HG03378 (cell line): ENCODE measurements around the gene ZBTB26.

Experiments used
- ATAC-seq: cut with Tn5 transposase; IDR thresholded peaks from one replicate; pipeline ENCODE4 v1.9.1; 2021; ENCODE audit warnings: mild to moderate bottlenecking, moderate library complexity; ENCODE audit not compliant: unreplicated experiment

The ZBTB26 gene, protein sequence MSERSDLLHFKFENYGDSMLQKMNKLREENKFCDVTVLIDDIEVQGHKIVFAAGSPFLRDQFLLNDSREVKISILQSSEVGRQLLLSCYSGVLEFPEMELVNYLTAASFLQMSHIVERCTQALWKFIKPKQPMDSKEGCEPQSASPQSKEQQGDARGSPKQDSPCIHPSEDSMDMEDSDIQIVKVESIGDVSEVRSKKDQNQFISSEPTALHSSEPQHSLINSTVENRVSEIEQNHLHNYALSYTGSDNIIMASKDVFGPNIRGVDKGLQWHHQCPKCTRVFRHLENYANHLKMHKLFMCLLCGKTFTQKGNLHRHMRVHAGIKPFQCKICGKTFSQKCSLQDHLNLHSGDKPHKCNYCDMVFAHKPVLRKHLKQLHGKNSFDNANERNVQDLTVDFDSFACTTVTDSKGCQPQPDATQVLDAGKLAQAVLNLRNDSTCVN

DNA sequence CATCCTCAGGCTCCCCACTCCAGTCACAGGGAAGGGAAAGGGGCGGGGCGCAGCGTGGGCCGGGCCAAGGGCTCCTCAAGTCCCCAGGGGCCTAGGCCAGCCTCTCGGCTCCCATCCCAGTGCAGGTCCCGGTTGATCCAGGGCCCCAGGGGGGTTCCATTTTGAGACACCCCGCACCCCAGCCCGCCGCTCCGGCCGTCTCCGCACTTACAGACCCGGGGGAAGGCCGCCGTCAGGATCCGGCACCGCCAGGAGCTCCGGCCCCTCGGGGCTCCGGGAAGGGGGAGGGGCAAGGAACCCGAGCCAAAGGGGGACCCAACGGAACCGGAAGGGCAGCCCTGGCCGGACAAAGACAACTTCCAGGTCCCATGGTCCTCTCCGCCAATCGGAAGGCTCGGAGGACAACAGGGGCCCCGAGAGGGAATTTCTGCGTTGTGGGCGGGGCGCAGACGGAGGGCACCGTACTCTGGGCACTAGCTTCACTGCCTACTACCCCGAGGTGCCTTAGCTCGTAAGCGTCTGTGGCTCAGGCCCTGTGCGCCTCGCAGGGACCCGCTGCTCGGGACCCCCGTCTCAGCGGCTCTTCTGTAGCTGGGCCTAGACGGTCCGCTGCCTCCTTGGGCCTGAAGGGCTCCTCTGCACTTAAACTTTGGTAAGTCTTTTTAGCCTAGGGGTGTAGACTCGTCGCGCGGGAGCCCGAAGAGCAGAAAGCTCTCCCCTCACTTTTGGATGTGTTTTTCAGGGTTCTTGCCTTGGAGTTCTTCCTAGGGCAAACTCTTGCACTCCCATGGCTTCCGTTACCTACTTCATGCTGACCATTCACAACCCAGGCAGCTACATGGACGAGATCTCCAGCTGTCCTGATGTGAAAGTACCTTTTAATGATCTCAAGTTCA is at the start of gene ZBTB26:
Gene ZBTB26, minus strand, starts transcription at position 287 of the 896 bp plus-strand sequence. CDS start 11,578 bp downstream, outside the sequence.
- ATAC-seq: peak; percentile 89

DNA sequence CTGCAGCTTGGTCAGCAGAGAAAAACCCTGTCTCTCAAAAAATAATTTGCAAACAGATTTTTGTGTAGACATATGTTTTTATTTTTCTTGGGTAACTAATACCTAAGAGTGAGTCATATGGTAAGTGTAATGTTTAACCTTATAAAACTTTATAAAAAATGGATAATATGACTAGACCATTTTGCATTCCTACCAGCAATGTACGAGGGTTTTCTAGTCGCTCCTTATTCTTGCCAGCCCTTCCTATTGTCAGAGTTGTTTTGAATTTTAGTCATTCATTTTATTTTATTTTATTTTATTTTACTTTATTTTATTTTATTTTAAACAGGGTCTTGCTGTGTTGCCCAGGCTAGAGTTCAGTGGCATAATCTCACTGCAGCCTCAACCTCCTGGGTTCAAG is 47.3 kb upstream of the ZBTB26 start:
- ATAC-seq: no peak

DNA sequence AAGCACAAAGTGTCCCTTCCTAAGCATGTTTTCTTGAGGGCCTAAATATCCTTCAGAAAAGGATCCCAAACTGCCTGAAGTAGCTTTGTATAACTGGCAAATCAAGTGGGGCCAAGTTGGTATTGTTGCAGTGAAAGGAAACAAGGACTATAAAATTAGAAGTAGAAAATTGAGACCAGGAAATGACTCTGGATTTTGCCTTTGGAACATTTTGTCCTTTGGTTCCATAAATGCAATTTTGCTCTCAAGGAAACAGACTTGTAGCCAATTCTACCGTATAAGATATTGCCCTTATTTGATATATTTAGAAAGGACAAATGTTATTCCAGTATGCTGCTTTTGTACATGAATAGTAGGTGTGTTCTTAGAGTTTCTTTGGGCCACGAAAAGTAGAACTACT is 43.9 kb upstream of the ZBTB26 start:
- ATAC-seq: no peak

DNA sequence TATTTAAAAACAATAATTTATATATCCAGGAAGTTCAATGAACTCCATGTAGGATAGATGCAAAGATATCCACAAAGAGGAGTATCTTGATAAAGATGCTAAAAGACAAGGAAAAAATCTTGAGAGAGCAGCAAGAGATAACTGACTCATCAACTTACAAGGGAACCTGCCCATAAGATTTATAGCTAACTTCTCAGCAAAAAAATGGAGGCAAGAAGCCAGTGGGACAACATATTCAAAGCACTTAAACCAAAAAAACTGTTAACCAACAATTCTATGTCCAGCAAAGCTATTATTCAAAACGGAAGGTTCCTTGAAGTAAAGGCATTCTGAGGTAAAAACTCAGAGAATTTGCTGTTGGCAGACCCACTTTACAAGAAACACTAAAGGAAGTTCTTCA is 29.8 kb upstream of the ZBTB26 start:
- no peak for ATAC-seq

DNA sequence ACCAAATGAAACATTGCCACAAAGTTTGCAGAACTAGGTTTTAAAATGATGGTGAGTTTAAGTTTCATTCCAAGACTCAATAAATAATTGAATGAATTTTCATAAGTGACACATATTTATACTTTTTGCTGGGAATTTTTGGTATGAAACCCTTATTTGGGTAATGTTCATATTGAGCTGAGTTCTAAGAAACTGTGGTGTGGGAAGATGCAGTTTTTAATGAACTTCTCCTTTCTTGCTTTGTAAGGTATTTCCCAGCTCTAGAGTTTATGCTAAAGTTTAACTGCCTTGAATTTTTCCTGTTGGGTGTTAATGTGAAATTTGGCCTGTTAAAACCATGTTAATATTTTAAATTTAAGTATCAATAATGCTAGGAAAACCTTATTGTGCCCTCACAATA is 24.6 kb upstream of the ZBTB26 start:
- ATAC-seq: no peak

DNA sequence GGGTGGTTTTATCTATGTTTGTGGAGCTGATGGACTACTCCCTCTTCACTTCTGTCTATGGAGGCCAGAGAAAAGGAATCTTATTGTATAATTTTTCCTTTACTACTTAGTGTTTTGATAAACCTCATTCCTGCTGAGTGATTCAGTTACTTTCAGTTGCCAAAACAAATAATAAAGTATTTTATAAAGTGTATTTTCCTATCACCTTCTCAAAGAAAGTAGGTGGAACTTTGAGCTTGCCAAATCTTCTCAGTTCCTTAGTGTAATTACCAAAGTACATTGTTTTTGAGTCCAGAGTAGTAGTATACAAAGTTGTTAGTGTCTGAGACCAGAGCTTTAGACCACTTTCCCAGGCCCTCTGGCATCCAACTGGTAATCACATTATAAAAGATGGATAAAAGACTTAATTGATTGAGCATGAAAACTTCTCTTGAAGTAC is 23.0 kb upstream of the ZBTB26 start:
- no peak for ATAC-seq

DNA sequence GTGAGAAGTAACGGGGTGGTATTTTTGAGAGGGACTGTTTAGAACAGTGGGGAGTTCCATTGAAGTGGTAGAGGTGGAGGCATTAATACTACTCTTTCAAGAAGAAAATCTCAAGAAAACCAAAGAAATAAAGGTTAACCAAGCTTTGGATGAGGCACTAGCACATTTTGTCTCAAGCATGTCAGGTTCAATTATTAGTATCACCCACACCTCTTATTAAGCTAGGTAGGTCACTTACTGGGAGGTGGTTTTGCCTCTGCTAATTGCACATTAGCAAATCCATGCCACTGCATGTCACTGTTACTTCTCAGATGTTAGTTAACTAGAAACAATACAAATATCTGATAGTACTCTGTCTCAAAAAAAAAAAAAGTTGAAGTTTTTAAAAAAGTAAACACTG is 19.7 kb upstream of the ZBTB26 start:
- ATAC-seq: no peak

DNA sequence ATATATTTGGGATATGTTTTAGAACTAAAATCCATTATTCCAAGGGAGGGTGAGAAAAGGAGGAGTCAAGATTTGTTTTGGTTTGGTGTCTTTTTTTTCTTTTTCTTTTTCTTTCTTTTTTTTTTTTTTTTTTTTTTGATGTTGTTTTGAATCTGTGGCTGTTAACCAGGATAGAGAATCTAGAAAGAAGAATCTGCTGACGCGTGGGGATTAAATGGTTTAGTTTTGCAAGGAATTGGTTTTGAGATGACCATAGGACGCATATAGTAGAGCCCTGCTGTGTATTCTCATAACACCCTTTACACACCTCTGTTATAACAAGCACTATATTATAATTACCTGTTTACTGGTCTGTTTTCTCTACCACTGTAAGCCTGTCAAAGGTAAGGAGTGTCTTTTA is 19.0 kb upstream of the ZBTB26 start:
- no peak for ATAC-seq

DNA sequence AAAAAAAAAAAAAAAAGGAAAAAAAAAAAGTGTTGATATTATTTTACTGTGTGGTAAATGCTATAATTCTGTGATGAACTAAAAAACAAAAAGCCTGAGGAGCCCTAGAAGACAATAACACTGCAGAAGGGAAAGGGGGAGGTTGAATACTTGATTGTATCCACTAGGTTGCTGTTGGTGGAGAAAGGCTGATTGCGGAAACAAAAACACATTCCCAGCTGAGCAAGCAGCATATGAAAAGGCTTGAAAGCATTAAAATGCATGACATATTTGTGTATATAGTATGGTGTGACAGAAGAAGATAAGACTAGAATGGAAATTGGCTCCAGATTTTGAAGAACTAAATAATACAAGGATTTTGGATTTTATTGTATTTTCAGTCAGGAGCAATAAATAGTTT is 18.4 kb upstream of the ZBTB26 start:
- no peak for ATAC-seq

DNA sequence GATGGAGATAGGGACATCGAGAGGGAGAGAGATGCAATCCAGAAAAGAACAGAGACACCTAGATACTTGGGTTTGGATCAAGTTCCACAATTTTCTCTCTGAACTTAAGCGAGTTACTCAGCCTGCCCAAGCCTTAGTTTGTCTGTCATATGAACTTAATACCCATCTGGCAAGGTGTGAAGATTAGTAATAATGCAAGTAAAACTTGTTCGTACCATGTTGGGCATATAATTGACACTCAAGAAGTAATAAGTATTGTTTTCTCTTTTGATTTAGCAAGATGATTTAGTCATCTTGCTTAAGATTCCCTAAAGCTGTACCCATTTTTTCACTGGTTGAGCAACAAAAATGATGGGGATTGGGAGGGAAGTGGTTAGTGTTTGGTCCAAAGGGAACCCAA is 17.0 kb upstream of the ZBTB26 start:
- ATAC-seq: no peak

DNA sequence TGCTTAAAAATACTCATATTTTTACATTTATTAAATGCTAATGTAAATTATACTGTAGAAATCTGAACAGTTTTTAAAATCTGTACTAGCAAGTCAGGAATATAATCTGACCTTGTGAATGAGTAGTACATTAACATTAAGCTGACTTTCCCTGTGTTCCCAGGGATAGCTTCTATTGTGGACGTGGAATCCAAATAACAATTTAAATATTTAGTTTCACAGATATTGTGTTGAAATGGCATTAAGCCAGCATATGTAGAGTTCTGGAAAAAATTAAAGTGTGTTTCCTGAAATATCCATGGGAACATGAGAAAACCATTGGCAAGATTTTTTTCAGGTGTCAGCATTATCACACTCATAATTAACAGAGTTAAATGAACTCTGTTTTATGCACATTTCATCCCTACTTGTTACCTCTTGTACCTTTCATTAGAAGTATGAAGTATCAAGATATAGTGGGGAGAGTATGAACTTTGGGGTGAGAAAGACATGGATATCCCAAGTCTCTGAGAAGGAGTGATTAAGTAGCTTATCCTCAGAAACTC is 15.2 kb upstream of the ZBTB26 start:
- ATAC-seq: no peak

DNA sequence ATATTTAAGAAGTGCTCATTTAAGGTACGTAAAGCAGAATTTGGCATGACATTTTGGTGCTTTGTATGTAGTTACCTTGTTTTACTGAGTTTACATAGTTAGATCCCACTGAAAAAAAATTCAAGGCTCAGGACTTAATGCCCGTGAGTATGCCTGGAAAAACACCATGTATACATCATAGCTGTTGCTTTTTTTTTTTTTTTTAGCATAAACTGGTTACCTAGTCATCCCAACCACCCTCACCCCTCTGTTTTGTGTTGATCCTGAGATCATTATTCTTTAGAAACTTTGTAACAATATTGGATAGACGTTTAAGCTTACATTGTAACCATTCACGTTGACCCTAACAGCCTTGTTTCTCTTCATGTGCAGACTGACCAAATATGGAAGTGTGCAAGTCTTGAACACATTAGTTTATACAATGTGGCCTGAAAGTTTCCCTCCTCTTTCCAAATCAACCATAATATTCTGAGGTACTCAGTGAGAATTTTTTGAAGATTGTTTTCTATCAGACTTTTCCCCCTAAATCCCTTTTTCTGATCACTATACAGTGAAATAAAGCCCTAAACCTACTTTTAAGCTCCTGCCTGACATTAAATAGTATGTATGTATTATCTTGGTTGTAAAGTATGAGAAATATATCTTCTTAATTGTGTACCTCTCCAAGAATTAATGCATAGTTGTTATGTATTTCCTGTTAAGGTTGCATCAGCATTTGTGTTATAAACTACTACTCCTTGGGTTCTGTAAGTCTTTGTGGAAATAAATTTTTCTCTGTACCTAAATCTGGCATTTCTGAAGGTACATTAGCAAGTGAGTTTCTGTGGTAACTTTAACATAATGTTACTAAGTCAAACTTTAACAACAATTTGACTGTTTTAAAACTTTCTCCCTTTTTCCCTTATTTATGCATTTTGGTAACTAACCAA is 13.9 kb upstream of the ZBTB26 start:
- ATAC-seq: no peak

DNA sequence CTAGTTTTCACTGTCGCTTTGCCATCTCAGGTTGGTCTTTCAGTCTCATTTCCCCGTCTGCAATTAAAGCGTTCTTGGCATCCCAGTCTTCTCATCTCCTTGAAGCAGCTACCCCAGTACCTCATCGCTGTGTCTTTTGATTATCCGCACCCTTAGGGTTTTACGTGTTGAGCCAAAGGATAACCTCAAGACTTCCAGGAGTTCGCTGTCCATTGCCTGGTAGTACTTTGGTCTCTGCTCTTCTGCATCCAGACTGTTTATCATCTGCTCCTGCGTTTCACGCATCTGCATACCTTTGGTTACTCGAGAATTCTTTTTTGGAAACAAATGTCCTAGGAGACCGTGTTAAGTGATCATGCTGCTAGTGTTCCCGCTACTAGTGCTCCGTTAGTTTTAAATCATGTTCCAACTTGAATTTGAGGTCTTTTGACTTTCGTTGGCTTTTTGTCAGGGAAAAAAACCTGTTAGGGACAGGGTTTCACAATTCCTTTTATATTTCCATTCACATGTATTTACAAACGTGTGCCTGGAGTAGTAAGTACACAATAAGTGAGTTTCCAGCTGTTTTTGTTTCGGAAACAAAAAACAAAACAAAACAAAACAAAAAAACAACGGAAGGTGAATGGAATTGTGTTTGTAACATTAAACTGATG is 10.4 kb upstream of the ZBTB26 start:
- no peak for ATAC-seq

DNA sequence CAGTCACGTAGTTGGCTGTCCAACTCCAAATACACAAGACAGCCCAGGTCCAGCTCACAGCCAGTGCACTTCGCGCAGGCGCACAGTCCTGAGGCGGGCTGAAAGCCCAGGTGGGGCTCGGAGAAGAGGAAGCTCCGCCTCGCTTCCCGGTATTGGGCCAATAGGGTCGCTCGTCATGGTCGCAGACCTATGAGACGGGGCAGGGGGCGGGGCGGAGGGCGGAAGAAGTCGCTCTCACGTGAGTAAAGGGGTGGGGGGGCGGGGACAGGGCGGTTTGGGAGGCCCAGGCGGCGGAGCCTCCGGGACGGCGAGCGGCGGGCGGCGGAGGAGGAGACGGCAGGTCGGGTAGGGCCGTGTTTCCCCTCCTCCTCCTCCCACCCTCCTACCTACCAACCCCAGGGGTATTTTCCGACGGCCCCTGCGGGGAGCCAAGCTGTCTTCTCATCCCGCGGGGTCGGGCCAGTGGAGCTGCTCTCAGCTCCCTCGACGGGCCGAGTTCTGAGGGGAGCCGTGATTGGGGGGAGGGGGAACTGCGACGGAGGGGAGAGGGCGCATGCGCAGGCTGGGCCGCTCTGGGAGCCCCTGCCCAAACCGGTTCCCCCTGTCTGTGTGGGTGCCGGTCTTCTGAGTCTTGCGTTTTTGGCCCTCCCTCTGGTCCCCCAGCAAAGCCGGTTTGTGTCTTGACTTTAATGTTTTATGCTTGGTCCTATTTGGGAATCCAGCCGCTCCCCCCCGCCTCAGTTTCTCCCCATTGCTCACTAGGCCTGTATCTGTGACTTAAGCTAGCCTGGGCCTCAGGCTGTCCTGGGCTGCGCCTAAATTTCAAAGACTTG is 9.7 kb upstream of the ZBTB26 start, which contains the start of gene RABGAP1:
Gene RABGAP1, plus strand, starts transcription at position 272 of the 833 bp plus-strand sequence. CDS start 16,040 bp downstream, outside the sequence.
- ATAC-seq: peak; percentile 93

DNA sequence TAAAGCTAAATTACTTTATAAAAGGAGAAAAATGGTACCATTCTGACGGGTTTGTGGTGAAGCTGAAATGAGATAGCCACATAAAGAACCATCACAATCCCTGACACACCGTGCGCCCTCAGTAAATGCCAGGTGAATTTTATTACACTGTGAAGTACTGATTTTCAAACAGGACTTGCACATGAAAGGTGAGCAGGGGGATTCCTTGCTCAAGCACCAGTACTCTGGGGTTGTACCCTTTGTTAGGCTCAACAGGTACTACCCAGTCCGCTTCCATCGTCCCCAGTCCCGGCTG is 9.1 kb upstream of the ZBTB26 start:
- ATAC-seq: no peak

DNA sequence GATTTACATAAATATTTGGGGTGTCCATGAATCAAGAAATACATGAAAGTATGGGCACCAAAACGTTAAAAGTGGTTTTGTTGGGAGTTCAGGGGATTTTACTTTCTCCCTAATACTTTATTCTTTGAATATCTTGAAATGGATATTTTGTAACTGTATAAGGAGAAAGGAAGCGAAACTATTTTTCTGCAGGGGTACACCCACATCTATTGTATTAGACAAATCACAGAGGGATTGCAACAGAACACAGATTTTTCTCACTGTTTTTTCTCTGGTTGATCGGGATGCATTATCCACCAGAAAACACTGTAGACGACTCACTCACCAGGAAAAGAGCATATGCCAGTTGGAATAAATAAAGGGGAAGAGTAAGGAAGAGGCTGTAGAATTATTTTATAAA is 8.3 kb upstream of the ZBTB26 start:
- no peak for ATAC-seq

DNA sequence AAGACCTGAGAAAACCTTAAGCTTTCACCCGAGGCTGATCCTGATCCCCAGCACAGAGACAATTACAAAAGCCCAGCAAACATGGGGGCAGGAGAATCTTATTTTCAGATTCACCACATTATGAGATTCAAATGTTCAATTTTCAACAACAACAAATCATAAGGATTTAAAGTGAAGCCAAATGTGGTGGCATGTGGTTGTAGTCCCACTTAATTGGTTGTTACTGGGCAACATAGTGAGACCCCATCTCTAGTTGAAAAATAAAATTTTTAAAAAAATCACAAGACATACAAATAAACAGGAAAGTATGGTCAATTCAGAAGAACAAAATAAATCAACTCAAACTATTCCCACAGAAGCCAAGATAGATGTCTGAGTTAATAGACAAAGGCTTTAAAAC is 5.6 kb upstream of the ZBTB26 start:
- ATAC-seq: no peak

DNA sequence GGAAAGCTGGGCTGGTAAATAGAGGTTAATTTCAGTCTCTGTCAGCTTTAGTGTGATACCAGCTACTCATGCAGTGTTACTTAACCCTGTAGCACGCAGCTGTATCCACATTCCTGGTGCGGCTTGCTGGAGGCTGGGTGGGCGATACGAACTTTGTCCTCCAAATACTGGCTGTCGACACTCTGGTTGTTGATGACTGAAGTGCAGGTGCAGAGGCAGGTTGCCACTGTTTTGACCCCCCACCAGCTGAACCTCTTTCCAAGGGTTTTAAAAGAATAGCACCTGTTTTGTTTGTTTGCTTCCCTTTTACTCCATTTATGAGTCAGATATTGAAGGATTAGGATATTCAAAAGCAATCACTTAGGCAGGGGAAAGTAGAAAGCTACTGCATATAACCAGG is 5.2 kb upstream of the ZBTB26 start:
- ATAC-seq: no peak

DNA sequence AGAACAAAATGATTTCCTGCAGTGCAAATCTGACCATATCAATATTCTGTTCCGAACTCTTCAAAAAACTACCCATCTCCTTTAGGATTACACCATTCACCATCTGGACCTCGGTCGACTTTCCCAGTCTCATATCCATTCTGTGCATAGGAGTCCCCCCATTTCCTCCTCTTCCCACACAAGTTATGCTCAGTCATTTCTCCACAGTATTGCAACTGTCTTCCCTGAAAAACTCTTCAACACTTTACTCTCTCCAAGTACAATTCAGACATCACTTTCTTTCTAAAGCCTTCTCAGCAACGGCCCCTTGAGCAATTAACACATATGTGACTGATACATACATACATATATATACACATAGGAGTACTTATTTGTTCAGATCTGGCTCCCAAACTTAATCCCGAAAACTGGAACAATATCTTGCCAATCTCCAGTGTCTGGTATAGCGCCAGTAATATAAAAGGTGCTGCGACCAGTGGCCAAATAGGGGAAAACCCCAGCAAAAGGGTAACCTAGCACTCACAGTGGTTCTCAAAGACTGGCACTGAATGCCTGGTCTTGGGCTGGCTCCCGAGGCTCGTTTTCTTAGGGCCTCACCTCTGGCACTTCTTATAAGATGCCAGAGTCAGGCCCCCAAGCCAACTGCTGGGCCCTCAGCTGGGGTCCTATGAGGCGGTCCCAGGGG is 629 bp downstream of the ZBTB26 start:
- ATAC-seq: peak; percentile 20
